Ovary (tissue), 3 donors: ENCODE data around the gene SFMBT2.

Experiments used
- POLR2A ChIP-seq: fragments of 450-650 bp; IDR thresholded peaks from one replicate; pipeline ENCODE4 v1.6.1; 2017; ENCODE audit warnings: antibody characterized with exemption, mild to moderate bottlenecking, moderate library complexity
- TF ChIP-seq, protein P1 (sequence below), 3 donors: fragments of 450-650 bp in 2 of 3; fragments of 200-600 bp in 1 of 3; IDR thresholded peaks; one replicate each; pipeline versions ENCODE4 v1.5.1 to v1.8.0; 2016 to 2022; ENCODE audit warnings: antibody characterized with exemption in 3 of 3, mild to moderate bottlenecking in 1 of 3
- donor health status: DM: no; HTN: no; CAD: no.

DNA sequence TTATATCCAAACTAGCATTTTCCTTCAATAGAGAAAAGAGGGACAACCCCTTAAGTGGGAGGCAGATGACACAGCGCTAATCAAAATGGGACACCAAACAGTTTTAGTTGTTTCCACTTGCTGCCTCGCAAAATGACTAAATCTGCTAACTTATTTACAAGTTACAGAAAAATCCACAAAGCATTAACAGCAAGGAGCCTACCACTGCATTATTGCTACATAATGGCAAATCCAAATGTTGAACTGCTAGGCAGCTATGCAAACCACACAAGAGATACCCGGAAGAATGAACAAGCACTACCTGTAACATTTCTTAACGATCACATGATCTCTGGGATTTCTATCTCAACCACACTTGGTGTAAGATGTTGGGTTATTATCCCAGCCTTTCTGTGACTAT, 96.7 kb downstream of the SFMBT2 start:
- TF ChIP-seq, protein P1, sequence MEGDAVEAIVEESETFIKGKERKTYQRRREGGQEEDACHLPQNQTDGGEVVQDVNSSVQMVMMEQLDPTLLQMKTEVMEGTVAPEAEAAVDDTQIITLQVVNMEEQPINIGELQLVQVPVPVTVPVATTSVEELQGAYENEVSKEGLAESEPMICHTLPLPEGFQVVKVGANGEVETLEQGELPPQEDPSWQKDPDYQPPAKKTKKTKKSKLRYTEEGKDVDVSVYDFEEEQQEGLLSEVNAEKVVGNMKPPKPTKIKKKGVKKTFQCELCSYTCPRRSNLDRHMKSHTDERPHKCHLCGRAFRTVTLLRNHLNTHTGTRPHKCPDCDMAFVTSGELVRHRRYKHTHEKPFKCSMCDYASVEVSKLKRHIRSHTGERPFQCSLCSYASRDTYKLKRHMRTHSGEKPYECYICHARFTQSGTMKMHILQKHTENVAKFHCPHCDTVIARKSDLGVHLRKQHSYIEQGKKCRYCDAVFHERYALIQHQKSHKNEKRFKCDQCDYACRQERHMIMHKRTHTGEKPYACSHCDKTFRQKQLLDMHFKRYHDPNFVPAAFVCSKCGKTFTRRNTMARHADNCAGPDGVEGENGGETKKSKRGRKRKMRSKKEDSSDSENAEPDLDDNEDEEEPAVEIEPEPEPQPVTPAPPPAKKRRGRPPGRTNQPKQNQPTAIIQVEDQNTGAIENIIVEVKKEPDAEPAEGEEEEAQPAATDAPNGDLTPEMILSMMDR (IDR thresholded peaks at IDR 0.05) = no peak
- no peak for TF ChIP-seq POLR2A
